K562 (cell line): ENCODE data around the gene TCF4. TPM values are rescaled to one million over a fixed set of nuclear protein-coding genes. Genes with fewer than 3 reads are reported as not detected.

Experiments used
- ATAC-seq: fragments of 200-7000 bp; cut with Tn5 transposase; 3 replicates; pipeline ENCODE4 v1.9.1; 2020; ENCODE audit warnings: moderate library complexity
- BruUV-seq: library from RNA; stranded (reverse); fragments of 400-500 nt; replicated peaks from 2 replicates; lab custom pipeline; 2021; lab: Mats Ljungman, UMichigan
- CTCF ChIA-PET: fragments of 300-600 bp; formaldehyde crosslinking; extraction: SDS; loops from one replicate; lab custom pipeline; 2021; ENCODE audit warnings: low intra/inter-chr PET ratio; lab: Yijun Ruan, JAX
- POLR2A ChIA-PET: fragments of 300-600, 350-650 bp; sonication (Branson Sonifier 250); formaldehyde crosslinking; extraction: SDS; loops from one replicate; lab custom pipeline; 2021; ENCODE audit warnings: antibody characterized with exemption, inconsistent platforms; lab: Yijun Ruan, JAX
- DNase-seq, 4 experiments: peaks; one replicate each; pipeline versions ENCODE4 v3.0.0 to v3.0.0-alpha.2; 2011 to 2018; ENCODE audit warnings: low spot score in 3 of 4, mixed read lengths in 3 of 4; ENCODE audit errors: extremely low read depth in 1 of 4
- FAIRE-seq: peaks from 2 replicates; lab custom pipeline; 2011; peaks lifted over from hg19 to GRCh38; lab: Jason Lieb, UNC
- H2AFZ ChIP-seq: 2 replicates; pipeline ENCODE4 v1.6.0; 2011; ENCODE audit warnings: low read depth, low read length, control low read depth, inconsistent platforms
- H3K27ac ChIP-seq: fragments of 200-600 bp; 3 replicates; pipeline ENCODE4 v1.8.0; 2011; ENCODE audit warnings: low read depth, mild to moderate bottlenecking, control low read depth, inconsistent platforms, low read length, moderate library complexity, mixed read lengths; ENCODE audit errors: extremely low read depth
- H3K27me3 ChIP-seq, 2 experiments: fragments of 300-600 bp in 1 of 2; 2 replicates in 1 of 2; 3 replicates in 1 of 2; pipeline versions ENCODE4 v1.6.0 to v1.8.0; 2011; ENCODE audit warnings: inconsistent platforms in 2 of 2, low read length in 2 of 2, mild to moderate bottlenecking in 1 of 2, mixed read lengths in 1 of 2, moderate library complexity in 1 of 2; ENCODE audit not compliant: control insufficient read depth in 2 of 2, insufficient read depth in 2 of 2
- H3K36me3 ChIP-seq: fragments of 300-600 bp; 3 replicates; pipeline ENCODE4 v1.8.0; 2011; ENCODE audit warnings: mild to moderate bottlenecking, low read length, inconsistent platforms; ENCODE audit not compliant: control insufficient read depth, insufficient read depth
- H3K4me1 ChIP-seq, 2 experiments: fragments of 200-600 bp in 1 of 2; replicated peaks in 1 of 2; 2 replicates in 1 of 2; 3 replicates in 1 of 2; pipeline versions ENCODE4 v1.5.1 to v1.8.0; 2011; ENCODE audit warnings: inconsistent platforms in 2 of 2, low read length in 2 of 2, mild to moderate bottlenecking in 1 of 2, mixed read lengths in 1 of 2, moderate library complexity in 1 of 2; ENCODE audit not compliant: control insufficient read depth in 2 of 2, insufficient read depth in 2 of 2
- H3K4me2 ChIP-seq: 2 replicates; pipeline ENCODE4 v1.6.1; 2011; ENCODE audit warnings: low read length, control low read depth, inconsistent platforms, mixed read lengths; ENCODE audit not compliant: insufficient read depth
- H3K4me3 ChIP-seq: fragments of 200-600 bp; sonication (generic), shearing (Covaris generic); 2 replicates; pipeline ENCODE4 v1.5.1; 2016; ENCODE audit warnings: control low read depth, inconsistent platforms
- H3K79me2 ChIP-seq: fragments of 200-600 bp; 3 replicates; pipeline ENCODE4 v1.8.0; 2011; ENCODE audit warnings: low read length, inconsistent platforms; ENCODE audit not compliant: control insufficient read depth, insufficient read depth
- H3K9ac ChIP-seq, 2 experiments: 2 replicates each; pipeline versions ENCODE4 v1.6.0 to v1.6.1; 2011; ENCODE audit warnings: low read depth in 2 of 2, low read length in 2 of 2, control low read depth in 1 of 2, inconsistent platforms in 1 of 2, mild to moderate bottlenecking in 1 of 2, mixed read lengths in 1 of 2; ENCODE audit not compliant: insufficient read depth in 1 of 2
- H3K9me1 ChIP-seq: one replicate; pipeline ENCODE4 v1.6.0; 2011; ENCODE audit warnings: inconsistent platforms, mild to moderate bottlenecking, low read length, moderate library complexity; ENCODE audit not compliant: control insufficient read depth, insufficient read depth
- H3K9me3 ChIP-seq: replicated peaks from 2 replicates; pipeline ENCODE4 v1.5.1; 2011; ENCODE audit warnings: low read depth, low read length, inconsistent platforms; ENCODE audit not compliant: control insufficient read depth, insufficient read depth
- H4K20me1 ChIP-seq: replicated peaks from 2 replicates; pipeline ENCODE4 v1.6.1; 2011; ENCODE audit warnings: low read length, inconsistent platforms, mixed read lengths; ENCODE audit not compliant: control insufficient read depth, insufficient read depth
- ETV5 ChIP-seq: sonication (generic); formaldehyde crosslinking; IDR thresholded peaks from 2 replicates; pipeline ENCODE4 v1.4.0; 2020; ENCODE audit warnings: low read depth, mild to moderate bottlenecking, missing genetic modification reagents
- HMG20B ChIP-seq: fragments of 250-450 bp; sonication (Bioruptor Pico); IDR thresholded peaks from 2 replicates; pipeline ENCODE4 v1.5.0; 2021; ENCODE audit warnings: mild to moderate bottlenecking
- JUND ChIP-seq, 2 experiments: IDR thresholded peaks; 2 replicates in 1 of 2; 3 replicates in 1 of 2; pipeline ENCODE4 v1.6.1; 2011; ENCODE audit warnings: borderline replicate concordance in 2 of 2, low read depth in 2 of 2, low read length in 2 of 2, improper control_type of control experiment in 1 of 2, missing biosample characterization in 1 of 2, missing genetic modification characterization in 1 of 2, missing genetic modification reagents in 1 of 2
- PML ChIP-seq: IDR thresholded peaks from 2 replicates; pipeline ENCODE4 v1.6.1; 2012; ENCODE audit warnings: low read length, inconsistent platforms
- TAF7 ChIP-seq: fragments of 450-650 bp; IDR thresholded peaks from 2 replicates; pipeline ENCODE4 v1.6.1; 2016; ENCODE audit warnings: missing genetic modification characterization, missing compliant biosample characterization
- ZNF584 ChIP-seq: fragments of 200-800 bp; sonication (Bioruptor generic); IDR thresholded peaks from 2 replicates; pipeline ENCODE4 v1.6.1; 2016; ENCODE audit warnings: low read depth, mild to moderate bottlenecking, missing genetic modification characterization, missing compliant biosample characterization
- ZNF644 ChIP-seq: fragments of 200-800 bp; sonication (Bioruptor generic); IDR thresholded peaks from 2 replicates; pipeline ENCODE4 v1.6.1; 2016; ENCODE audit warnings: low read depth, missing genetic modification characterization, missing compliant biosample characterization
- WGBS: fragments of 100-300 bp; shearing (Covaris generic); methylation state at CpG from one replicate; pipeline ENCODE4 v1.1.6; 2016; ENCODE audit warnings: low coverage, mixed read lengths; ENCODE audit not compliant: insufficient coverage; ENCODE audit errors: missing lambda C conversion rate; 5-methylcytosine and 5-hydroxymethylcytosine counted together
- in situ Hi-C: fragments of 300-500 bp; cut with MboI; formaldehyde crosslinking; loops from 4 replicates; pipeline ENCODE4 v1.15.0; 2018; ENCODE audit warnings: inconsistent platforms, mixed read lengths
- intact Hi-C: fragments of 100-400 bp; cut with micrococcal nuclease; formaldehyde crosslinking; loops from 2 replicates; pipeline ENCODE4 v1.14.2; 2022
- polyA plus RNA-seq, 8 experiments: library from polyadenylated mRNA; depleted of rRNA in 4 of 8; stranded (reverse) in 5 of 8; unstranded in 3 of 8; fragments of >200 nt; fragmentation: Nextera tagmentation in 2 of 8; fragmentation: Illumina TruSeq in 1 of 8; extraction: Ambion mirVana in 2 of 8; extraction: Trizol in 1 of 8; gene quantifications; 2 replicates each; pipeline versions ENCODE4 v1.2.1 to v1.2.3, GENCODE V29; 2011 to 2014; ENCODE audit warnings: inconsistent platforms in 1 of 8, missing spikeins in 1 of 8
- total RNA-seq, 7 experiments: library from RNA; depleted of rRNA in 6 of 7; stranded (reverse); fragments of >200 nt in 6 of 7; fragmentation: Illumina TruSeq in 2 of 7; extraction: Trizol in 2 of 7; gene quantifications; 2 replicates each; pipeline versions ENCODE4 v1.2.1 to v1.2.3, GENCODE V29; 2011 to 2021; ENCODE audit warnings: low replicate concordance in 1 of 7
- TF ChIP-seq, protein P1 (sequence below): sonication (generic); formaldehyde crosslinking; IDR thresholded peaks from 2 replicates; pipeline ENCODE4 v1.8.1; 2022; ENCODE audit warnings: missing genetic modification reagents
- TF ChIP-seq, protein P2 (sequence below): fragments of 150-350 bp; conservative IDR thresholded peaks from 2 replicates; pipeline ENCODE4 v1.6.1; 2014; ENCODE audit warnings: low read length
- TF ChIP-seq, protein P3 (sequence below), 2 experiments: fragments of 250-450 bp in 1 of 2; fragments of 450-650 bp in 1 of 2; sonication (Bioruptor Pico) in 1 of 2; IDR thresholded peaks; 2 replicates each; pipeline versions ENCODE4 v1.6.1 to v1.8.0; 2016 to 2021; ENCODE audit warnings: mild to moderate bottlenecking in 2 of 2, moderate library complexity in 2 of 2, missing compliant biosample characterization in 1 of 2, missing genetic modification characterization in 1 of 2

The TCF4 gene
- total and polyA plus RNA-seq, 9 of the 15 experiments (the other 6 are each of a cell fraction or from before 2014, with no cell fraction given): 4.8 to 24.7 (median 15.2) TPM

DNA sequence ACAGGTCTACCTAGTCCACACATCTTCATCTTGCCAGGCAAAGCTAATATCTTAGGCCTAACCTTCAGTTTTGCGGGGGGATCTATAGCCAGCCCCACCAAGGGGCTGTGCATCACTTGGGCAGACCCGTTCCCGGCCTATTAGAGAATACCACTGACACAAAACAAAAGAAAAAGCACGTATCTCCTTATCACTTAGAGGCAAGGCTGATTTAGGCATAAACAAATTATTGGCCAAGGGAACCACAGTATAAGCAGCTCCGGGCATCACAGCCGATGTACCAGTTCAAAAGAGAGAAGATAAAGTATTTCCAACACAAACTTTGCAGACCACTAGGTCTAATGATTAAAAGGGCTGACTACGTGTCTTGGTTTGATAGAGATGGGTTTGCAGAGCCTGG is 248.0 kb downstream of the TCF4 start:
- Histone ChIP-seq H3K4me3 (no peak overlapping the region), H3K27me3 (no peaks in the 10 kb centered on the region), H3K79me2 (no peaks in the 10 kb centered on the region), H2AFZ (no peak overlapping the region), H3K27ac (no peak overlapping the region), H3K9me1 (no peaks in the 10 kb centered on the region), H3K9ac (no peak overlapping the region), H3K4me1 (no peaks in the 10 kb centered on the region)
- ATAC-seq (no peak), FAIRE-seq (no peak)
- intact Hi-C loops: loop anchor here (5.0 kb wide), 1 partner anchor 442 kb away; no protein-coding TSS in a partner anchor
- in situ Hi-C loops: no loop called here
- BruUV-seq: no TSS peak
- WGBS: 81% methylated on average over 7 of the region's 7 CpGs
- no peak for TF ChIP-seq ZNF584
- TF ChIP-seq, protein P1, sequence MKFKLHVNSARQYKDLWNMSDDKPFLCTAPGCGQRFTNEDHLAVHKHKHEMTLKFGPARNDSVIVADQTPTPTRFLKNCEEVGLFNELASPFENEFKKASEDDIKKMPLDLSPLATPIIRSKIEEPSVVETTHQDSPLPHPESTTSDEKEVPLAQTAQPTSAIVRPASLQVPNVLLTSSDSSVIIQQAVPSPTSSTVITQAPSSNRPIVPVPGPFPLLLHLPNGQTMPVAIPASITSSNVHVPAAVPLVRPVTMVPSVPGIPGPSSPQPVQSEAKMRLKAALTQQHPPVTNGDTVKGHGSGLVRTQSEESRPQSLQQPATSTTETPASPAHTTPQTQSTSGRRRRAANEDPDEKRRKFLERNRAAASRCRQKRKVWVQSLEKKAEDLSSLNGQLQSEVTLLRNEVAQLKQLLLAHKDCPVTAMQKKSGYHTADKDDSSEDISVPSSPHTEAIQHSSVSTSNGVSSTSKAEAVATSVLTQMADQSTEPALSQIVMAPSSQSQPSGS (CRISPR knock-in tag): no peak
- no peak for TF ChIP-seq ETV5 (CRISPR knock-in tag)
- no peak for TF ChIP-seq TAF7 (tag)
- no peak for TF ChIP-seq ZNF644 (tag)
- TF ChIP-seq HMG20B (CRISPR knock-in tag): no peak
- TF ChIP-seq, protein P2, sequence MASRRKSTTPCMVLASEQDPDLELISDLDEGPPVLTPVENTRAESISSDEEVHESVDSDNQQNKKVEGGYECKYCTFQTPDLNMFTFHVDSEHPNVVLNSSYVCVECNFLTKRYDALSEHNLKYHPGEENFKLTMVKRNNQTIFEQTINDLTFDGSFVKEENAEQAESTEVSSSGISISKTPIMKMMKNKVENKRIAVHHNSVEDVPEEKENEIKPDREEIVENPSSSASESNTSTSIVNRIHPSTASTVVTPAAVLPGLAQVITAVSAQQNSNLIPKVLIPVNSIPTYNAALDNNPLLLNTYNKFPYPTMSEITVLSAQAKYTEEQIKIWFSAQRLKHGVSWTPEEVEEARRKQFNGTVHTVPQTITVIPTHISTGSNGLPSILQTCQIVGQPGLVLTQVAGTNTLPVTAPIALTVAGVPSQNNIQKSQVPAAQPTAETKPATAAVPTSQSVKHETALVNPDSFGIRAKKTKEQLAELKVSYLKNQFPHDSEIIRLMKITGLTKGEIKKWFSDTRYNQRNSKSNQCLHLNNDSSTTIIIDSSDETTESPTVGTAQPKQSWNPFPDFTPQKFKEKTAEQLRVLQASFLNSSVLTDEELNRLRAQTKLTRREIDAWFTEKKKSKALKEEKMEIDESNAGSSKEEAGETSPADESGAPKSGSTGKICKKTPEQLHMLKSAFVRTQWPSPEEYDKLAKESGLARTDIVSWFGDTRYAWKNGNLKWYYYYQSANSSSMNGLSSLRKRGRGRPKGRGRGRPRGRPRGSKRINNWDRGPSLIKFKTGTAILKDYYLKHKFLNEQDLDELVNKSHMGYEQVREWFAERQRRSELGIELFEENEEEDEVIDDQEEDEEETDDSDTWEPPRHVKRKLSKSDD: no peak
- TF ChIP-seq JUND (IDR thresholded peaks at IDR 0.05; ENCODE audit: borderline replicate concordance, low read depth, low read length): no peak
- no peak for TF ChIP-seq JUND (tag; IDR thresholded peaks at IDR 0.05; ENCODE audit: borderline replicate concordance, low read depth, low read length)
- TF ChIP-seq PML: no peak
- TF ChIP-seq, protein P3, sequence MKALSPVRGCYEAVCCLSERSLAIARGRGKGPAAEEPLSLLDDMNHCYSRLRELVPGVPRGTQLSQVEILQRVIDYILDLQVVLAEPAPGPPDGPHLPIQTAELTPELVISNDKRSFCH (CRISPR knock-in tag; IDR thresholded peaks at IDR 0.05): no peak
- TF ChIP-seq, protein P3 (tag; IDR thresholded peaks at IDR 0.05): no peak
- TF ChIP-seq, all 486 proteins: peak for 0
- H3K36me3 ChIP-seq: no peaks in the 10 kb centered on the region
- no peaks in the 10 kb centered on the region for H3K9me3 ChIP-seq
- CTCF ChIA-PET: no interaction called here
- DNase-seq: no peak
- POLR2A ChIA-PET: no interaction called here
- H3K4me2 ChIP-seq: no peak overlapping the region
- H4K20me1 ChIP-seq: no peaks in the 10 kb centered on the region
